Neural progenitor cell (in vitro differentiated cells): Measurements from ENCODE around the gene TOM1.

Source experiments
- CTCF ChIP-seq: fragments of 200-600 bp; sonication (generic); IDR thresholded peaks from 2 replicates; pipeline ENCODE4 v1.5.1; 2017; ENCODE audit warnings: antibody characterized with exemption, mild to moderate bottlenecking
- EZH2 ChIP-seq: fragments of 200-600 bp; sonication (generic); IDR thresholded peaks from 2 replicates; pipeline ENCODE4 v1.6.1; 2017; ENCODE audit warnings: antibody characterized with exemption, mild to moderate bottlenecking, moderate library complexity
- EZH2phosphoT487 ChIP-seq: fragments of 200-600 bp; sonication (generic); IDR thresholded peaks from 2 replicates; pipeline ENCODE4 v1.6.1; 2017; ENCODE audit warnings: antibody characterized with exemption

- TF ChIP-seq EZH2, result no peak
- no peak for TF ChIP-seq CTCF
- TF ChIP-seq EZH2phosphoT487, result no peak
Observed at GRCh38 chr22:35318346-35319215, 18.9 kb downstream of the TOM1 start.
